Kidney epithelial cell (primary cell): ENCODE data around the gene MACROH2A1. TPM values are rescaled to one million over a fixed set of nuclear protein-coding genes. Genes with fewer than 3 reads are reported as not detected.

Experiments used
- DNase-seq: peaks from one replicate; pipeline ENCODE4 v3.0.0-alpha.2; 2010; ENCODE audit warnings: low read depth
- H3K27me3 ChIP-seq: 2 replicates; pipeline ENCODE4 v1.6.0; 2011; ENCODE audit warnings: low read length; ENCODE audit not compliant: control insufficient read depth, insufficient read depth
- H3K36me3 ChIP-seq: 2 replicates; pipeline ENCODE4 v1.5.1; 2011; ENCODE audit warnings: low read length; ENCODE audit not compliant: control insufficient read depth, insufficient read depth
- H3K4me3 ChIP-seq: 2 replicates; pipeline ENCODE4 v1.5.1; 2011; ENCODE audit warnings: low read depth, mild to moderate bottlenecking, control low read depth, low read length
- CTCF ChIP-seq: IDR thresholded peaks from 2 replicates; pipeline ENCODE4 v1.5.1; 2011; ENCODE audit warnings: mild to moderate bottlenecking, moderate library complexity, low read length, control low read depth, inconsistent platforms; ENCODE audit not compliant: insufficient read depth, poor library complexity, severe bottlenecking
- total RNA-seq: library from RNA; depleted of rRNA; stranded (reverse); fragments of >200 nt; gene quantifications from 2 replicates; pipeline ENCODE4 v1.2.3, GENCODE V29; 2015

The MACROH2A1 gene
- total RNA-seq, 1 donor from 2014 or later: 298 TPM

GRCh38 chr5:135312255-135312935 lies 86.6 kb downstream of the MACROH2A1 start:
- Histone ChIP-seq H3K27me3 (no peaks in the 10 kb centered on the region), H3K36me3 (no peaks in the 10 kb centered on the region), H3K4me3 (no peak overlapping the region)
- DNase-seq: no peak
- no peak for TF ChIP-seq CTCF

DNA sequence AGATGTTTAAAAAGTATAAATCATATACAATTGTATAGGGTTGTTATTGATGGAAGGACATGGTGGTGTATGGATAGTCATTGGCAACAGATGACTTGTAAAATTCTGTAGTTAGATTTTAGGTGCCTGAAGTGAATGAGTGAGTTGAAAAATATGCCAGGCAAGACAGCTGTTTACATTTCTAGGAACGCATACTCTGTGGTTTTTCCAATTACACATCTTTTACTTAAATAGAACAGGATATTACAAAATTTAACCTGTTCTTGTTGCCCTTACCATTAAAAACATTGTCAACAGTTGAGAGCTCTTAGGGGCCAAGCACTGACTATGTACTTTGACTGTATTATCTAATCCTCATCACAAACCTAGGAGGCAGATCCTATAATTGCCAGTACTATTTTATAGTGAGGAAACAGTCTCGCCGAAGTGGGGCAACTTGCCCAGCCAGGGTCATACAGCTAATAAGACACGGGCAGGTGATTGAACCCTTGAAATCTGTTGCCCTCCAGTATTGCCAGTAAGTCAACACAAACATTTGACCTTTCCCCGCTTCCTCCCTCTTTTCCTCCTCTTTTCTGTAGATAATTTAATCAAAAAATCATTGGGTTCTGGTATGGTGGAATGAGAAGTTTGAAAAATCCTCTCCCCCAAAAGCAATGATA lies 88.6 kb downstream of the MACROH2A1 start:
- Histone ChIP-seq H3K27me3 (no peaks in the 10 kb centered on the region), H3K4me3 (no peak overlapping the region), H3K36me3 (no peaks in the 10 kb centered on the region)
- DNase-seq: no peak
- no peak for TF ChIP-seq CTCF

DNA sequence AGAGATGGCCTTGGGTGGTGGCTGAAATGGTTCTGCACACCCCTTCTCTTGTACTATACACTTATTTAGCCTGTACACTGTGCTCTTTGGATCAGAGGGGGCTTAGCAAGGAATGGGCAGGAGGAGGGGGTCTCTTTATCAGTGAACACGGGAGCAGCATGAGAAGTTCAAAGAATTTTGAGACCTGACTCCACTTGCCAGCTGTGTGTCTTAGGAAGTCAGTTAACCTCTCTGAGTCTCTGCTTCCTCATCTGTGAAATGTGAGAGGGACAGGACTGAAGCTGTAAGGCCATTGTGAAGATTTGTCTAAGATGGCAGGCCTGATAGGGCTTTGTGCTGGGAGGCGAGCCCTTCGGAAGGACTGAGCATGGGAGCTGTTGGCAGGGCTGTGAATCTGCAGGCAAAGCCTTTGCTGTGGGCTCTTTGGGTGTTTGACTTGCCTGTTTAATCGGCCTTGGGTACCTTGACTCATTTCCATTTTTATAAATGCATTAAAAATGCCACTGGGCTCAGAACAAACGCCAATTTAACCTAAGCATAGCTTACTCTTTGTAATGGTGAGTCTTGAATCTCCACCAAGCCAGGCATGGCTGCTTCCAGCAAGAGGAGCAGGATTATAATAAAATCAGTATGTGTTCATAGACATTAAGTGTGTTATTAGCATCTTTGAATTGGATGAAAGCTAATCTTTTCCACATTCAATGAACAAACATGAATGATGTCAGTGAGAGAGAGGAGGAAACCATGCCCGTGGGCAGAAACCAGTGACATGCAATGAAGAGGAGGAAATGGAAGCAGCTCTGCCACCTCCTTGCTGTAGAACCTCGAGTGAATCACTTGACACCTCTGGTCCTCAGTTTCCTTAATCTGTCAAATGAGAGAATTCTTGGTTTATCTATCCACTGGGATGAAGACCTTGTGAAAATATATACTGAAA lies 89.4 kb downstream of the MACROH2A1 start:
- Histone ChIP-seq H3K27me3 (no peaks in the 10 kb centered on the region), H3K4me3 (no peak overlapping the region)
- TF ChIP-seq CTCF: no peak

GRCh38 chr5:135308752-135309151 lies 90.3 kb downstream of the MACROH2A1 start:
- H3K27me3 ChIP-seq: no peaks in the 10 kb centered on the region
- DNase-seq: no peak
- no peak for TF ChIP-seq CTCF
- H3K4me3 ChIP-seq: no peak overlapping the region
- no peaks in the 10 kb centered on the region for H3K36me3 ChIP-seq

More for the DNA sequence above, 89.4 kb downstream of the MACROH2A1 start:
- no peaks in the 10 kb centered on the region for H3K36me3 ChIP-seq
- no peak for DNase-seq

GRCh38 chr5:135308245-135308644 lies 90.8 kb downstream of the MACROH2A1 start:
- Histone ChIP-seq H3K4me3 (no peak overlapping the region), H3K36me3 (no peaks in the 10 kb centered on the region), H3K27me3 (no peaks in the 10 kb centered on the region)
- no peak for TF ChIP-seq CTCF
- DNase-seq: no peak
